ENCODE data around the gene C15orf61.

GRCh38 chr15:67554580-67554979, 33.6 kb downstream of the C15orf61 start:
- no peak for TF ChIP-seq CTCF (CRISPR knock-in tag; IDR thresholded peaks at IDR 0.05)
- no peak for TF ChIP-seq POGZ (CRISPR knock-in tag; IDR thresholded peaks at IDR 0.05)
- TF ChIP-seq MAFK (conservative IDR thresholded peaks at IDR 0.05 in 1 of 2, IDR thresholded peaks at IDR 0.05 in 1 of 2; ENCODE audit: low read length in 2 of 2) = no peak
- no peak for TF ChIP-seq TP53 (CRISPR knock-in tag; conservative IDR thresholded peaks at IDR 0.05)
- TF ChIP-seq POLR2AphosphoS5 (IDR thresholded peaks at IDR 0.05; ENCODE audit: low read depth, low read length) = no peak
- TF ChIP-seq CBX1 (IDR thresholded peaks at IDR 0.05; ENCODE audit: low read depth) = no peak
- no peak for TF ChIP-seq ZSCAN5A (CRISPR knock-in tag; IDR thresholded peaks at IDR 0.05; ENCODE audit: borderline replicate concordance)
- no peak for TF ChIP-seq FOSL2 (CRISPR knock-in tag; IDR thresholded peaks at IDR 0.05)
